HG03139 (cell line): ENCODE results near the gene ANKRD35.
A peak's percentile ranks its signal among the peaks of the same experiment; 100 is the strongest.
"Not testable (repeated sequence)": the region's sequence is repeated elsewhere in the genome, so short reads cannot be mapped to it uniquely, and the experiment has no call there.

Experiments
- ATAC-seq: cut with Tn5 transposase; IDR thresholded peaks from one replicate; pipeline ENCODE4 v1.9.1; 2021; ENCODE audit not compliant: unreplicated experiment

ANKRD35 gene

GRCh38 chr1:145857170-145857569 lies 28.5 kb downstream of the ANKRD35 start:
- ATAC-seq = no peak

- no peak for ATAC-seq
These were observed 30.2 kb downstream of the ANKRD35 start for GRCh38 chr1:145855426-145855948.

- no peak for ATAC-seq
These were observed 36.1 kb downstream of the ANKRD35 start for GRCh38 chr1:145849356-145850160.

- ATAC-seq = no peak
These were observed 37.8 kb downstream of the ANKRD35 start for GRCh38 chr1:145847827-145848226.

- no peak for ATAC-seq
These were observed 39.5 kb downstream of the ANKRD35 start for GRCh38 chr1:145846201-145846612.

- peak; percentile 66 for ATAC-seq
These were observed 40.0 kb downstream of the ANKRD35 start, which contains the start of gene NUDT17 for GRCh38 chr1:145845514-145846161. NUDT17 (plus strand) TSS chr1:145845630; CDS start chr1:145845641, 11 bp downstream.

- peak; percentile 47 for ATAC-seq
These were observed 40.5 kb downstream of the ANKRD35 start for GRCh38 chr1:145845144-145845513.

GRCh38 chr1:145843031-145843430 lies 42.6 kb downstream of the ANKRD35 start:
- ATAC-seq = no peak

GRCh38 chr1:145837656-145838055 lies 48.0 kb downstream of the ANKRD35 start:
- ATAC-seq = no peak

- ATAC-seq = not testable (repeated sequence)
These were observed 54.9 kb downstream of the ANKRD35 start for GRCh38 chr1:145830810-145831209.

- ATAC-seq = no peak
These were observed 57.2 kb downstream of the ANKRD35 start for GRCh38 chr1:145828367-145829026.

GRCh38 chr1:145827966-145828365 lies 57.7 kb downstream of the ANKRD35 start:
- no peak for ATAC-seq

- ATAC-seq = no peak
These were observed 59.6 kb downstream of the ANKRD35 start for GRCh38 chr1:145826030-145826429.

GRCh38 chr1:145824499-145824842 lies 61.2 kb downstream of the ANKRD35 start:
- ATAC-seq = no peak

GRCh38 chr1:145823565-145824498 lies 61.8 kb downstream of the ANKRD35 start, which contains the start of the genes POLR3C and RNF115:
POLR3C (plus strand) TSS chr1:145824200; CDS start chr1:145825777, 1,577 bp downstream.
RNF115 (minus strand) TSS chr1:145824095; CDS start chr1:145823873, 222 bp downstream.
- ATAC-seq = peak; percentile 80

- not testable (repeated sequence) for ATAC-seq
These were observed 62.8 kb downstream of the ANKRD35 start for GRCh38 chr1:145822779-145823331.

GRCh38 chr1:145818095-145818494 lies 67.6 kb downstream of the ANKRD35 start:
- ATAC-seq = not testable (repeated sequence)
